Ishikawa (cell line): ENCODE results near the gene MICAL3.
A peak's percentile ranks its signal among the peaks of the same experiment; 100 is the strongest.

Experiments used
- CEBPB ChIP-seq: IDR thresholded peaks from 2 replicates; pipeline ENCODE4 v1.6.1; 2012
- CREB1 ChIP-seq: IDR thresholded peaks from 2 replicates; pipeline ENCODE4 v1.6.1; 2012; ENCODE audit warnings: low read depth
- EGR1 ChIP-seq: IDR thresholded peaks from 2 replicates; pipeline ENCODE4 v1.6.1; 2012
- EP300 ChIP-seq: IDR thresholded peaks from 2 replicates; pipeline ENCODE4 v1.6.1; 2012; ENCODE audit warnings: borderline replicate concordance
- FOXM1 ChIP-seq: IDR thresholded peaks from 2 replicates; pipeline ENCODE4 v1.6.1; 2012; ENCODE audit warnings: low read depth, borderline replicate concordance
- MAX ChIP-seq: IDR thresholded peaks from 2 replicates; pipeline ENCODE4 v1.6.1; 2012
- NFIC ChIP-seq: IDR thresholded peaks from 2 replicates; pipeline ENCODE4 v1.6.1; 2012
- RAD21 ChIP-seq: IDR thresholded peaks from 2 replicates; pipeline ENCODE4 v1.6.1; 2012; ENCODE audit warnings: low read depth
- REST ChIP-seq: IDR thresholded peaks from 2 replicates; pipeline ENCODE4 v1.6.1; 2012; ENCODE audit warnings: low read depth, mild to moderate bottlenecking
- TAF1 ChIP-seq: IDR thresholded peaks from 2 replicates; pipeline ENCODE4 v1.6.1; 2012; ENCODE audit warnings: low read depth, mild to moderate bottlenecking
- TCF12 ChIP-seq: IDR thresholded peaks from 2 replicates; pipeline ENCODE4 v1.6.1; 2012; ENCODE audit warnings: low read depth
- TEAD4 ChIP-seq: IDR thresholded peaks from 2 replicates; pipeline ENCODE4 v1.6.1; 2012
- YY1 ChIP-seq: IDR thresholded peaks from 2 replicates; pipeline ENCODE4 v1.6.1; 2012; ENCODE audit warnings: low read depth
- TF ChIP-seq, protein P1 (sequence below): IDR thresholded peaks from 2 replicates; pipeline ENCODE4 v1.6.1; 2012

The MICAL3 gene

DNA sequence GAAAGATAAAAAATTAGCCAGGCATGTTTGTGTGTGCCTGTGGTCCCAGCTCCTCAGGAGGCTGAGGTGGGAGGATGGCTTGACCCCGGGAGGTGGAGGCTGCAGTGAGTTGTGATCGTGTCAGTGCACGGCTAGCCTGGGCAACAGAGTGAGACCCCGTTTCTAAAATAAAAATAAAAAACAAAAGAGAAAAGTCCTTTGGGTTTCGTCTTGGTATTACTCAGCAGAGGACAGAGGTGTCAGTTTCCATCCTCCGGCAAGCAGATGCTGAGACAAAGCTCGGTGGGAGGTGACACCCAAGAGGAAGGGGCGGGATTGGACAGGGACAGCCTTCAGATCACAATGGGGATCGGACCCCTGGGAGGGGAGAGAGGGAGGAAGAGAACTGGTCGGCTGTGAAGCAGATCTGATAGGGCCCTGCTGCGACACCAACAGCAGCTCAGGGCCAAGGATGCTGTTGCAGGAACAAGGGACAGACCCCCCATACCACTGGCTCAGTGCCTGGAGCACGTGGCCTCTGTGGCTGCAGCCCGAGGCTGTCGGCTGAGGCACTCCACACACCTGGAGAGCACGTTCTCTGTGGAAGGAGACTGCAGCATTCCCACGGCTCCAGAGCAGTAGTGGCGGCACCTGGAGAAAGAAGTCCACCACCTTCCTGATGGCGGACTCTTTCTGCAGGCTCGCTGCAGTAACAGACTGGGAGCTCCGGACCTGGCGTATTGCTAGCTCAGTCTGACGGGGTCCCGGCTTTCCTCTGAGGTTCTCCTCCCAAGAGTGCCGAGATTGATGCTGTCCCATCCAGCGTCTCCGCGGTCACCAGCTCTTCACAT, 244.9 kb downstream of the MICAL3 start:
- TF ChIP-seq, protein P1, sequence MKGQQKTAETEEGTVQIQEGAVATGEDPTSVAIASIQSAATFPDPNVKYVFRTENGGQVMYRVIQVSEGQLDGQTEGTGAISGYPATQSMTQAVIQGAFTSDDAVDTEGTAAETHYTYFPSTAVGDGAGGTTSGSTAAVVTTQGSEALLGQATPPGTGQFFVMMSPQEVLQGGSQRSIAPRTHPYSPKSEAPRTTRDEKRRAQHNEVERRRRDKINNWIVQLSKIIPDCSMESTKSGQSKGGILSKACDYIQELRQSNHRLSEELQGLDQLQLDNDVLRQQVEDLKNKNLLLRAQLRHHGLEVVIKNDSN = peak; percentile 15; the same call in 1 of the 2 replicates
- TF ChIP-seq NFIC = no peak

GRCh38 chr22:17778412-17778976, 245.9 kb downstream of the MICAL3 start:
- TF ChIP-seq CREB1 (no peak), CEBPB (no peak), FOXM1 (no peak), EP300 (no peak), NFIC (no peak)
- TF ChIP-seq, protein P1 = no peak

DNA sequence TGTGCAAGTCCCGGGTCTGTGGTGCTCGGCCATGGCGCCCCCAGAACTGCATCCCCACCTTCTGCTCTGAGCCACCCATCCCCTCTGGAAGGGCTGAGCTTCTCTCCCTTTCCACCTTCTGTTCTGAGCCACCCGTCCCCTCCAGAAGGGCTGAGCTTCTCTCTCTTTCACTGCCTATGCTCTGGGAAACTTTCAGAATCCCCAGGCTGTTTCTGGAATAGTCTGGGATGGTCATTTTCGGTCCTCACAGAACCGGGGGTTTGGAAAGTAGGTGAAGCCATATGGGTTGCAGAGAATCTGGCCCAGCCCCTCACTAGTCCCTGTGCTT, 246.7 kb downstream of the MICAL3 start:
- TF ChIP-seq TEAD4 (no peak), RAD21 (no peak), EGR1 (no peak), TAF1 (no peak), REST (no peak), NFIC (no peak), MAX (no peak), TCF12 (no peak), YY1 (no peak), CREB1 (no peak), EP300 (no peak), CEBPB (no peak)

DNA sequence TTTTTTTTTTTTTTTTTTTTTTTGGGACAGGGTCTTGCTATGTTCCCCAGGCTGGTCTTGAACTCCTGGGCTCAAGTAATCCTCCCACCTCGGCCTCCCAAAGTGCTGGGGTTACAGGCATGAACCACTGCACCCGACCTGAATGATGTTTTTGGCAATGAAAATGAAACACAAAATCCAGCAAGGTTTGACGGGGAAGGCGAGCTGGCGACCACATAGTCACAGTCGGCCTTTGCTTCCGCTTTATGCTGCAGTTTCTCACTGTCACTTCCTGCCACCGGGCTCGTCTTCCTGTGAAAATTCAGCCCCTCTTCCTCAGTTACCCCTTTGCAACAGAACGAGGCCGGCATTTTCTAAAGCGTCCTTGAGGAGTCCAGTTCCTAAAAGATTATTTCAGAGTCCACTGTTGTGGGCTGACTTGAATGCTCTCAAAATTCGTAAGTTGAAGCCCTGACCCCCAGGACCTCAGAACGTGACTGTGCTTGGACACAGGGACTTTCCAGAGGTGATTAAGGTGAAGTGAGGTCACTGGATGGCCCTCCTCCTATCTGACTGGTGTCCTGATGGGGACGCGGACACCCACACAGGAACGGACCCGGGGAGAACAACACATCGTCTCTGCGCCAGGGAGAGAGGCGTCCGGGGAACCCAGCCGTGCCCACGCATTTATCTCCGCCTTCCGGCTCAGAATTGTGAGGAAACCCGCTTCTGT, 247.2 kb downstream of the MICAL3 start:
- no peak for TF ChIP-seq YY1
- TF ChIP-seq RAD21 = no peak

DNA sequence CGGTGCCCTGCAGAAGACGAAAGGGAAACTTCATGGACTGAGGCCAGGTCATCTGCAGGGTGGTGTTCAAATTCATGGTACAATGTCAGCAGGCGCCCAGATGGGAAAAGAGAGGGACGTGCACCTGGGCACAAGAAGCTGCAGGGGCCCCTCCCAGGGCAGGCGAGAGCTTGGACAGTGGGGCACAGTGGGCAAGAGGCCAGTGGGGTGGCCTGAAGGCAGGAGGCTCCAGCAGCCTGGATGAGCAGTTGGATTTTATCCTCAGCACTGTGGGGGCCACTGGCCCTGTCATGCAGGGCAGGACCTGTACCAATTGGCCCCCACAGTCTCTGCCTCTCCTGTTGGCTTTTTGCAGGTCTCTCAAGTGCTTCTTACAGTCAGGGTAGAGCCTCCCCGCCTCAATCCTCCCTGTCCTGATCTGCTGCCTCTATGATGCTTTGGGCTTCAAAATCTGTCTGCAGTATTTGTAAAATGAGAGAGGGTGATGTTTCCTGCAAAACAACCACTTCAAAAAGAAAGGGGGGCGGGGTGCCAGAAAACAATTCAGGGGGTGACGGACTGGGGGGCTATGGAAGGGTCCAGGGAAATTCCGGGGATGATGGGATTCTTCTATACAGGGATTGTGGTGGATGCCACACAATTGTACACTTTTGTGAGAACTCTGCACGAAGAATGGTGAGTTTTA, 248.4 kb downstream of the MICAL3 start:
- TF ChIP-seq, protein P1 = no peak
- no peak for TF ChIP-seq EGR1
- TF ChIP-seq TEAD4 = no peak
- no peak for TF ChIP-seq TAF1
- TF ChIP-seq YY1 = no peak
- no peak for TF ChIP-seq TCF12
- TF ChIP-seq MAX = no peak
- TF ChIP-seq REST = no peak
- TF ChIP-seq EP300 = no peak
- TF ChIP-seq RAD21 = no peak
- TF ChIP-seq CREB1 = no peak
